OCI-LY7 (cell line): ENCODE data around the gene SLC35F1.

Experiments
- CTCF ChIP-seq: fragments of 200-600 bp; sonication (generic); conservative IDR thresholded peaks from 2 replicates; pipeline ENCODE4 v1.5.1; 2014; ENCODE audit warnings: mild to moderate bottlenecking, antibody characterized with exemption, low read length, moderate library complexity, mixed read lengths
- EZH2phosphoT487 ChIP-seq: fragments of 200-600 bp; sonication (generic); IDR thresholded peaks from 2 replicates; pipeline ENCODE4 v1.6.1; 2018; ENCODE audit warnings: low read depth, borderline replicate concordance, mild to moderate bottlenecking, mixed run types, antibody characterized with exemption, low read length, moderate library complexity, mixed read lengths

- TF ChIP-seq CTCF, result no peak
- no peak for TF ChIP-seq EZH2phosphoT487
Measured at GRCh38 chr6:118054082-118054481, 147.0 kb downstream of the SLC35F1 start.
